ENCODE measurements around the gene CRYL1.

The CRYL1 gene

GRCh38 chr13:20394506-20394905, 131.2 kb downstream of the CRYL1 start:
- DNase-seq: no peak

GRCh38 chr13:20394169-20394501, 131.5 kb downstream of the CRYL1 start:
- no peak for DNase-seq

GRCh38 chr13:20393273-20394168, 132.1 kb downstream of the CRYL1 start:
- DNase-seq: no peak

GRCh38 chr13:20392530-20392929, 133.1 kb downstream of the CRYL1 start:
- no peak for DNase-seq

- DNase-seq: no peak
Measured at GRCh38 chr13:20391597-20392452, 133.8 kb downstream of the CRYL1 start.

GRCh38 chr13:20390526-20391175, 135.0 kb downstream of the CRYL1 start:
- no peak for DNase-seq

- DNase-seq: no peak
Measured at GRCh38 chr13:20389696-20390525, 135.7 kb downstream of the CRYL1 start.

- no peak for DNase-seq
Measured at GRCh38 chr13:20388184-20388583, 137.5 kb downstream of the CRYL1 start.

GRCh38 chr13:20387441-20387971, 138.2 kb downstream of the CRYL1 start:
- DNase-seq: no peak

- DNase-seq: no peak
Measured at GRCh38 chr13:20387006-20387405, 138.7 kb downstream of the CRYL1 start.

- no peak for DNase-seq
Measured at GRCh38 chr13:20383058-20383457, 142.6 kb downstream of the CRYL1 start.

GRCh38 chr13:20381401-20381800, 144.3 kb downstream of the CRYL1 start:
- no peak for DNase-seq

- no peak for DNase-seq
Measured at GRCh38 chr13:20378721-20379120, 146.9 kb downstream of the CRYL1 start.

- no peak for DNase-seq
Measured at GRCh38 chr13:20377720-20378119, 147.9 kb downstream of the CRYL1 start.

GRCh38 chr13:20375871-20376270, 149.8 kb downstream of the CRYL1 start:
- DNase-seq: no peak

- DNase-seq: no peak
Measured at GRCh38 chr13:20373861-20374260, 151.8 kb downstream of the CRYL1 start.

GRCh38 chr13:20371825-20372224, 153.8 kb downstream of the CRYL1 start:
- DNase-seq: no peak

- DNase-seq: no peak
Measured at GRCh38 chr13:20370815-20371421, 154.7 kb downstream of the CRYL1 start.

- no peak for DNase-seq
Measured at GRCh38 chr13:20369886-20370361, 155.7 kb downstream of the CRYL1 start.

GRCh38 chr13:20366056-20366455, 159.6 kb downstream of the CRYL1 start:
- DNase-seq: no peak

GRCh38 chr13:20363603-20364002, 162.1 kb downstream of the CRYL1 start:
- no peak for DNase-seq

- no peak for DNase-seq
Measured at GRCh38 chr13:20363172-20363571, 162.5 kb downstream of the CRYL1 start.

All from right hindlimb (tissue), 1 donor.